Measurements from ENCODE around the gene ANKS1B.

The ANKS1B gene

GRCh38 chr12:99054601-99055128 lies 930.1 kb downstream of the ANKS1B start:
- Histone ChIP-seq H3F3A (ENCODE audit: insufficient read depth, low read length) (no peaks in the 10 kb centered on the region), H3K4me2 (ENCODE audit: low read length) (no peak overlapping the region), H3K4me3 (ENCODE audit: low read depth, low read length, poor library complexity, severe bottlenecking) (no peak overlapping the region), H3K9ac (ENCODE audit: low read length) (no peak overlapping the region), H3K27ac (ENCODE audit: low read depth, low read length, poor library complexity, severe bottlenecking) (no peak overlapping the region), H3K9me3 (ENCODE audit: low read length) (no peaks in the 10 kb centered on the region), H3K27me3 (ENCODE audit: insufficient read depth, low read length) (no peaks in the 10 kb centered on the region), H2AFZ (ENCODE audit: low read length) (no peak overlapping the region), H4K20me1 (ENCODE audit: insufficient read depth, low read length) (no peaks in the 10 kb centered on the region), H3K79me2 (ENCODE audit: insufficient read depth, low read length) (no peaks in the 10 kb centered on the region), H3K9me2 (ENCODE audit: low read depth, low read length) (no peaks in the 10 kb centered on the region), H3K36me3 (ENCODE audit: insufficient read depth, low read length) (no peaks in the 10 kb centered on the region), H3K4me1 (ENCODE audit: insufficient read depth, low read length, severe bottlenecking) (no peaks in the 10 kb centered on the region)
- TF ChIP-seq CTCF (IDR thresholded peaks at IDR 0.05; ENCODE audit: low read length) = no peak
- no peak for TF ChIP-seq EZH2 (IDR thresholded peaks at IDR 0.05; ENCODE audit: borderline replicate concordance, low read length)

DNA sequence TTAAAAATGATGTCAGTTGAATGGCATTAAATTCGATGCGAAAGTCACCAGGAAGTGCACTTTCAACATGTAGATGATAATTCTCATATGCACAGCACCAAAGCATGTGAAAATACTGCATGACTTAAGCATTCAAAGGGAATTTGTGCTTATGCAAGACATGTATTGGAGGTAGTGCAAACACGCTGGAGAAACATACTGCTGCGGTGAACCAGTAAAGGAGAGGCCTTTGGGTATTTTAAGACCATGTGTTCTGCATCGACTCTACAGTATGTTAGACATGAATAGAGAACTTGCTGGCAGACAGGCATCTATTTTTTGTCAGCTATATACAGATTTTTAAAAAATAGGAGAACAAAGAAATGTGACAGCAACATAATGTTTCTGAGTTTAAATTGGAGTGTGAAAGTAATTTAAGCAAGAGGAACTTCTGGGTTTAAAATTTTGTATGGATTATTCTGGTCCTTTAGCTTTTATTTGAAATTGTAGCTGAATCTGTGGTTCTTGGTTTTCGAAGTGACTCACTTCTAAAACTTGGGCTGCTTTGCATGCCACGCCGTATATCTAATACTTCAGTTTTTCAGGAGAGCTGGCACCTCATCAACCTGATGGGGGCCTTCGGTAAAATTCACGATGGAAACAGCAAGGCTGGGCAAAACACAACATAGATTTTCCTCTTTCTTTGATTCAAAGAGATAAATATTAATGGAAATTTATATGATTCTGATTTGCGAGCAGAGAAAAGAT lies 930.9 kb downstream of the ANKS1B start:
- Histone ChIP-seq H4K20me1 (ENCODE audit: insufficient read depth, low read length) (no peaks in the 10 kb centered on the region), H3K27ac (ENCODE audit: low read depth, low read length, poor library complexity, severe bottlenecking) (no peak overlapping the region), H3K4me2 (ENCODE audit: low read length) (no peak overlapping the region), H3K9me3 (ENCODE audit: low read length) (no peaks in the 10 kb centered on the region), H3F3A (ENCODE audit: insufficient read depth, low read length) (no peaks in the 10 kb centered on the region), H3K4me1 (ENCODE audit: insufficient read depth, low read length, severe bottlenecking) (no peaks in the 10 kb centered on the region), H2AFZ (ENCODE audit: low read length) (no peak overlapping the region), H3K27me3 (ENCODE audit: insufficient read depth, low read length) (no peaks in the 10 kb centered on the region), H3K9me2 (ENCODE audit: low read depth, low read length) (no peaks in the 10 kb centered on the region), H3K4me3 (ENCODE audit: low read depth, low read length, poor library complexity, severe bottlenecking) (no peak overlapping the region), H3K9ac (ENCODE audit: low read length) (no peak overlapping the region), H3K36me3 (ENCODE audit: insufficient read depth, low read length) (no peaks in the 10 kb centered on the region), H3K79me2 (ENCODE audit: insufficient read depth, low read length) (no peaks in the 10 kb centered on the region)
- TF ChIP-seq EZH2 (IDR thresholded peaks at IDR 0.05; ENCODE audit: borderline replicate concordance, low read length) = no peak
- no peak for TF ChIP-seq CTCF (IDR thresholded peaks at IDR 0.05; ENCODE audit: low read length)

DNA sequence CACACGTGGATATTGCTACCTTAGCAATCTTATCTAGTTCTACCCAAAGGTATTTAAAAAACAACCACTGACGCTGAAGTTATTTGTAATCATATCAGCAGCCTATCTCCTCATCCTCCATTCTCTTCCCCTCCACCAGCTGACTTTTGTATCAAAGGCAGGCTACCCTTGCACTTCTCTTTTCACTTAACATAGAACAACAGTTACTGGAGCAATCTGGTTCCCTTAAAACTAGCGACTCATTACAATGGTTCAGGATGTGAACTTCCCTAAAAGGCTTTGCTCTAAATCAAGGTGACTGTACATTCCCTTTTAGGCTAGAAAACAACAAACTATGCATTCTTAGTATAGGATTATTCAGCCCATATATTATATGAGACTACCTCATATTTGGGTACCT lies 935.0 kb downstream of the ANKS1B start:
- no peaks in the 10 kb centered on the region for H3K79me2 ChIP-seq (ENCODE audit: insufficient read depth, low read length)
- H3K27me3 ChIP-seq (ENCODE audit: insufficient read depth, low read length) = no peaks in the 10 kb centered on the region
- no peak overlapping the region for H3K27ac ChIP-seq (ENCODE audit: low read depth, low read length, poor library complexity, severe bottlenecking)
- H3K9me2 ChIP-seq (ENCODE audit: low read depth, low read length) = no peaks in the 10 kb centered on the region
- H3K9ac ChIP-seq (ENCODE audit: low read length) = no peak overlapping the region
- no peaks in the 10 kb centered on the region for H4K20me1 ChIP-seq (ENCODE audit: insufficient read depth, low read length)
- H2AFZ ChIP-seq (ENCODE audit: low read length) = no peak overlapping the region
- no peaks in the 10 kb centered on the region for H3F3A ChIP-seq (ENCODE audit: insufficient read depth, low read length)
- 0 out of 2 replicates have a peak, but pooled peaks cover 7% of the 10 kb centered on the region for H3K9me3 ChIP-seq (ENCODE audit: low read length)
- no peak for TF ChIP-seq CTCF (IDR thresholded peaks at IDR 0.05; ENCODE audit: low read length)
- TF ChIP-seq EZH2 (IDR thresholded peaks at IDR 0.05; ENCODE audit: borderline replicate concordance, low read length) = no peak
- H3K4me1 ChIP-seq (ENCODE audit: insufficient read depth, low read length, severe bottlenecking) = no peaks in the 10 kb centered on the region
- no peaks in the 10 kb centered on the region for H3K36me3 ChIP-seq (ENCODE audit: insufficient read depth, low read length)
- no peak overlapping the region for H3K4me2 ChIP-seq (ENCODE audit: low read length)
- H3K4me3 ChIP-seq (ENCODE audit: low read depth, low read length, poor library complexity, severe bottlenecking) = no peak overlapping the region

Data from OCI-LY1 (cell line).